Stimulated activated memory B cell treated with anti-CD40 and anti-IgM and Interleukin-4, amounts not matched to agents 10 μg/mL and 1 μg/mL and 100 μg/mL, for 72 hours (primary cell): ENCODE results near the gene HNF1B.

ENCODE experiments used
- ATAC-seq: fragments of 150-1000 bp; cut with Tn5 transposase; 2 replicates; pipeline ENCODE4 v1.10.0; 2021
- H3K27ac Mint-ChIP-seq: one replicate; pipeline ENCODE4 v1.8.0; 2022; ENCODE audit warnings: mild to moderate bottlenecking, mixed read lengths
- H3K27me3 Mint-ChIP-seq: one replicate; pipeline ENCODE4 v1.8.0; 2022; ENCODE audit warnings: mixed read lengths
- H3K36me3 Mint-ChIP-seq: one replicate; pipeline ENCODE4 v1.8.0; 2022; ENCODE audit warnings: mixed read lengths
- H3K4me1 Mint-ChIP-seq: one replicate; pipeline ENCODE4 v1.8.0; 2022; ENCODE audit warnings: mixed read lengths
- H3K4me3 Mint-ChIP-seq: one replicate; pipeline ENCODE4 v1.8.0; 2022; ENCODE audit warnings: mild to moderate bottlenecking, moderate library complexity, mixed read lengths
- H3K9me3 Mint-ChIP-seq: one replicate; pipeline ENCODE4 v1.8.0; 2022; ENCODE audit warnings: mixed read lengths

HNF1B gene

GRCh38 chr17:37747222-37747621 is 2.4 kb upstream of the HNF1B start:
- H3K27me3 Mint-ChIP-seq: peaks cover 62% of the 10 kb centered on the region

GRCh38 chr17:37746617-37747016 is 1.8 kb upstream of the HNF1B start:
- no peak overlapping the region for H3K4me3 Mint-ChIP-seq
- H3K27me3 Mint-ChIP-seq: peaks cover 66% of the 10 kb centered on the region
- no peaks in the 10 kb centered on the region for H3K9me3 Mint-ChIP-seq
- peaks cover 54% of the 10 kb centered on the region for H3K4me1 Mint-ChIP-seq
- no peaks in the 10 kb centered on the region for H3K36me3 Mint-ChIP-seq
- H3K27ac Mint-ChIP-seq: no peak overlapping the region
- no peak for ATAC-seq

More at GRCh38 chr17:37747222-37747621, 2.4 kb upstream of the HNF1B start:
- Mint-ChIP-seq H3K27ac (no peak overlapping the region), H3K4me3 (no peak overlapping the region), H3K4me1 (peaks cover 52% of the 10 kb centered on the region), H3K9me3 (no peaks in the 10 kb centered on the region), H3K36me3 (no peaks in the 10 kb centered on the region)
- ATAC-seq: no peak

- Mint-ChIP-seq H3K4me3 (peak overlapping the region; percentile 90), H3K9me3 (no peaks in the 10 kb centered on the region), H3K4me1 (peaks cover 54% of the 10 kb centered on the region), H3K27me3 (peaks cover 66% of the 10 kb centered on the region), H3K36me3 (no peaks in the 10 kb centered on the region), H3K27ac (peak overlapping the region; percentile 88)
- ATAC-seq: peak; percentile 1
Observed at GRCh38 chr17:37745801-37746426, 1.1 kb upstream of the HNF1B start.

GRCh38 chr17:37744633-37744927 is 279 bp downstream of the HNF1B start:
- peaks cover 54% of the 10 kb centered on the region for H3K4me1 Mint-ChIP-seq
- peak overlapping the region; percentile 90 for H3K4me3 Mint-ChIP-seq
- no peaks in the 10 kb centered on the region for H3K36me3 Mint-ChIP-seq
- no peak for ATAC-seq
- no peaks in the 10 kb centered on the region for H3K9me3 Mint-ChIP-seq
- peaks cover 71% of the 10 kb centered on the region for H3K27me3 Mint-ChIP-seq
- H3K27ac Mint-ChIP-seq: peak overlapping the region; percentile 88

- H3K27ac Mint-ChIP-seq: peak overlapping the region; percentile 88
- no peaks in the 10 kb centered on the region for H3K9me3 Mint-ChIP-seq
- H3K4me1 Mint-ChIP-seq: peaks cover 54% of the 10 kb centered on the region
- H3K4me3 Mint-ChIP-seq: peak overlapping the region; percentile 90
- peaks cover under 1% of the 10 kb centered on the region for H3K36me3 Mint-ChIP-seq
- peaks cover 77% of the 10 kb centered on the region for H3K27me3 Mint-ChIP-seq
- ATAC-seq: peak; percentile 52
Observed at GRCh38 chr17:37743875-37744632, 805 bp downstream of the HNF1B start.

GRCh38 chr17:37743612-37743874 is 1.3 kb downstream of the HNF1B start:
- peak overlapping the region; percentile 90 for H3K4me3 Mint-ChIP-seq
- peaks cover 54% of the 10 kb centered on the region for H3K4me1 Mint-ChIP-seq
- no peak for ATAC-seq
- H3K9me3 Mint-ChIP-seq: no peaks in the 10 kb centered on the region
- H3K27me3 Mint-ChIP-seq: peaks cover 77% of the 10 kb centered on the region
- peak overlapping the region; percentile 88 for H3K27ac Mint-ChIP-seq
- peaks cover 6% of the 10 kb centered on the region for H3K36me3 Mint-ChIP-seq

- Mint-ChIP-seq H3K27ac (peak overlapping the region; percentile 88), H3K9me3 (no peaks in the 10 kb centered on the region), H3K36me3 (peaks cover 11% of the 10 kb centered on the region), H3K27me3 (peaks cover 77% of the 10 kb centered on the region), H3K4me3 (peak overlapping the region; percentile 90), H3K4me1 (peaks cover 54% of the 10 kb centered on the region)
- ATAC-seq: no peak
Observed at GRCh38 chr17:37742762-37743611, 1.9 kb downstream of the HNF1B start.

- peak overlapping the region; percentile 88 for H3K27ac Mint-ChIP-seq
- H3K36me3 Mint-ChIP-seq: peaks cover 14% of the 10 kb centered on the region
- H3K4me3 Mint-ChIP-seq: peak overlapping the region; percentile 72
- H3K9me3 Mint-ChIP-seq: no peaks in the 10 kb centered on the region
- no peak for ATAC-seq
- H3K4me1 Mint-ChIP-seq: peaks cover 53% of the 10 kb centered on the region
- H3K27me3 Mint-ChIP-seq: peaks cover 77% of the 10 kb centered on the region
Observed at GRCh38 chr17:37742116-37742761, 2.6 kb downstream of the HNF1B start.

GRCh38 chr17:37741341-37742115 is 3.3 kb downstream of the HNF1B start:
- Mint-ChIP-seq H3K36me3 (peaks cover 21% of the 10 kb centered on the region), H3K27me3 (peaks cover 77% of the 10 kb centered on the region), H3K4me1 (peaks cover 46% of the 10 kb centered on the region), H3K27ac (no peak overlapping the region), H3K4me3 (peak overlapping the region; percentile 72), H3K9me3 (no peaks in the 10 kb centered on the region)
- no peak for ATAC-seq

GRCh38 chr17:37740915-37741314 is 3.9 kb downstream of the HNF1B start:
- H3K36me3 Mint-ChIP-seq: peaks cover 24% of the 10 kb centered on the region
- H3K4me3 Mint-ChIP-seq: no peak overlapping the region
- H3K4me1 Mint-ChIP-seq: peaks cover 46% of the 10 kb centered on the region
- H3K27me3 Mint-ChIP-seq: peaks cover 79% of the 10 kb centered on the region
- ATAC-seq: no peak
- no peak overlapping the region for H3K27ac Mint-ChIP-seq
- no peaks in the 10 kb centered on the region for H3K9me3 Mint-ChIP-seq

GRCh38 chr17:37737971-37738370 is 6.9 kb downstream of the HNF1B start:
- Mint-ChIP-seq H3K27ac (no peak overlapping the region), H3K36me3 (peaks cover 31% of the 10 kb centered on the region), H3K27me3 (peaks cover 54% of the 10 kb centered on the region), H3K4me3 (no peak overlapping the region), H3K9me3 (no peaks in the 10 kb centered on the region), H3K4me1 (peaks cover 18% of the 10 kb centered on the region)
- ATAC-seq: no peak

- no peak overlapping the region for H3K27ac Mint-ChIP-seq
- no peak for ATAC-seq
Observed at GRCh38 chr17:37737081-37737480, 7.8 kb downstream of the HNF1B start.

GRCh38 chr17:37736428-37736827 is 8.4 kb downstream of the HNF1B start:
- Mint-ChIP-seq H3K36me3 (peaks cover 37% of the 10 kb centered on the region), H3K27ac (no peak overlapping the region), H3K4me3 (no peak overlapping the region), H3K27me3 (peaks cover 42% of the 10 kb centered on the region), H3K9me3 (no peaks in the 10 kb centered on the region), H3K4me1 (peaks cover 7% of the 10 kb centered on the region)
- no peak for ATAC-seq

More at GRCh38 chr17:37737081-37737480, 7.8 kb downstream of the HNF1B start:
- H3K9me3 Mint-ChIP-seq: no peaks in the 10 kb centered on the region
- peaks cover 9% of the 10 kb centered on the region for H3K4me1 Mint-ChIP-seq
- no peak overlapping the region for H3K4me3 Mint-ChIP-seq
- peaks cover 36% of the 10 kb centered on the region for H3K36me3 Mint-ChIP-seq
- H3K27me3 Mint-ChIP-seq: peaks cover 45% of the 10 kb centered on the region

- H3K27me3 Mint-ChIP-seq: peaks cover 42% of the 10 kb centered on the region
- H3K4me3 Mint-ChIP-seq: no peak overlapping the region
- no peak for ATAC-seq
- peaks cover 7% of the 10 kb centered on the region for H3K4me1 Mint-ChIP-seq
- H3K9me3 Mint-ChIP-seq: no peaks in the 10 kb centered on the region
- no peak overlapping the region for H3K27ac Mint-ChIP-seq
- peaks cover 43% of the 10 kb centered on the region for H3K36me3 Mint-ChIP-seq
Observed at GRCh38 chr17:37735165-37735564, 9.7 kb downstream of the HNF1B start.
